Panc1 (cell line): Measurements from ENCODE around the gene TMEM204.

ENCODE experiments used
- CTCF ChIP-seq: fragments of 450-650 bp; IDR thresholded peaks from 2 replicates; pipeline ENCODE4 v1.5.1; 2017; ENCODE audit warnings: mild to moderate bottlenecking
- SIN3A ChIP-seq: IDR thresholded peaks from 2 replicates; pipeline ENCODE4 v1.6.1; 2012; ENCODE audit warnings: low read depth, mild to moderate bottlenecking, low read length, moderate library complexity, borderline replicate concordance; ENCODE audit not compliant: insufficient read depth
- TCF7L2 ChIP-seq: IDR thresholded peaks from 2 replicates; pipeline ENCODE4 v1.6.1; 2011; ENCODE audit warnings: mild to moderate bottlenecking, low read depth, low read length, inconsistent platforms
- TF ChIP-seq, protein P1 (sequence below), 2 experiments: IDR thresholded peaks; 2 replicates each; pipeline ENCODE4 v1.6.1; 2011 to 2012; ENCODE audit warnings: low read depth in 2 of 2, control low read depth in 1 of 2, low read length in 1 of 2, mild to moderate bottlenecking in 1 of 2, moderate library complexity in 1 of 2; ENCODE audit not compliant: insufficient read depth in 1 of 2

DNA sequence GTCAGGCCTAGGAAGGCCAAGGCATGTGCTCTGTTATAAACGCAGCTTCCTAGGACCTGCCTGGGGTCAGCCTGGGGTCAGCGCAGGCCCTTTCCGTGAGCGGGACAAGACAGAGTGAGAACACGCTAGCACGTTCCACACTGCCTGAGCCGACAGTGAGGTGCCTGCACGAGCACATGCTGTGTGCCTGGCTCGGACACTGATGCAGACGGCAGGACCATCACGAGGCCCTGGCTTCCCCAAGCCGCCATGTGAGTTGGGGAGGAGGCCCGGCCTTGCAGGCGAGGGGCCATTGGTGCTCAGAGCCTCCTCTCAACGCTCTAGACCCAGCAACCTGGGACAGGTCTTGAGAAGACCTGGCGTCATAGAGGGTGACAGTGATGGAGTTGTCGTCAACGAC lies 9.1 kb downstream of the TMEM204 start:
- TF ChIP-seq CTCF: no peak
- TF ChIP-seq TCF7L2: no peak
- TF ChIP-seq SIN3A: no peak
- TF ChIP-seq, protein P1, sequence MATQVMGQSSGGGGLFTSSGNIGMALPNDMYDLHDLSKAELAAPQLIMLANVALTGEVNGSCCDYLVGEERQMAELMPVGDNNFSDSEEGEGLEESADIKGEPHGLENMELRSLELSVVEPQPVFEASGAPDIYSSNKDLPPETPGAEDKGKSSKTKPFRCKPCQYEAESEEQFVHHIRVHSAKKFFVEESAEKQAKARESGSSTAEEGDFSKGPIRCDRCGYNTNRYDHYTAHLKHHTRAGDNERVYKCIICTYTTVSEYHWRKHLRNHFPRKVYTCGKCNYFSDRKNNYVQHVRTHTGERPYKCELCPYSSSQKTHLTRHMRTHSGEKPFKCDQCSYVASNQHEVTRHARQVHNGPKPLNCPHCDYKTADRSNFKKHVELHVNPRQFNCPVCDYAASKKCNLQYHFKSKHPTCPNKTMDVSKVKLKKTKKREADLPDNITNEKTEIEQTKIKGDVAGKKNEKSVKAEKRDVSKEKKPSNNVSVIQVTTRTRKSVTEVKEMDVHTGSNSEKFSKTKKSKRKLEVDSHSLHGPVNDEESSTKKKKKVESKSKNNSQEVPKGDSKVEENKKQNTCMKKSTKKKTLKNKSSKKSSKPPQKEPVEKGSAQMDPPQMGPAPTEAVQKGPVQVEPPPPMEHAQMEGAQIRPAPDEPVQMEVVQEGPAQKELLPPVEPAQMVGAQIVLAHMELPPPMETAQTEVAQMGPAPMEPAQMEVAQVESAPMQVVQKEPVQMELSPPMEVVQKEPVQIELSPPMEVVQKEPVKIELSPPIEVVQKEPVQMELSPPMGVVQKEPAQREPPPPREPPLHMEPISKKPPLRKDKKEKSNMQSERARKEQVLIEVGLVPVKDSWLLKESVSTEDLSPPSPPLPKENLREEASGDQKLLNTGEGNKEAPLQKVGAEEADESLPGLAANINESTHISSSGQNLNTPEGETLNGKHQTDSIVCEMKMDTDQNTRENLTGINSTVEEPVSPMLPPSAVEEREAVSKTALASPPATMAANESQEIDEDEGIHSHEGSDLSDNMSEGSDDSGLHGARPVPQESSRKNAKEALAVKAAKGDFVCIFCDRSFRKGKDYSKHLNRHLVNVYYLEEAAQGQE (IDR thresholded peaks at IDR 0.05; ENCODE audit: insufficient read depth in 1 of 2, low read depth in 2 of 2, low read length in 1 of 2): no peak
